Measurements from ENCODE around the gene C1orf174. TPM values are rescaled to one million over a fixed set of nuclear protein-coding genes. Genes with fewer than 3 reads are reported as not detected.
"Not testable (repeated sequence)": the region's sequence is repeated elsewhere in the genome, so short reads cannot be mapped to it uniquely, and the experiment has no call there.

Gene C1orf174
- total RNA-seq, 1 experiment from 2014 or later: 53.9 TPM

GRCh38 chr1:3929126-3929525, 29.1 kb upstream of the C1orf174 start:
- DNase-seq (ENCODE audit: low read depth): no peak
- in situ Hi-C loops (cut with HindIII; ENCODE audit: low pct_unique_long_range_greater_than_20kb, low sequenced_read_pairs): no loop called here

- no peak for DNase-seq (ENCODE audit: low read depth)
- in situ Hi-C loops (cut with HindIII; ENCODE audit: low pct_unique_long_range_greater_than_20kb, low sequenced_read_pairs): no loop called here
Measured at GRCh38 chr1:3928586-3928985, 28.5 kb upstream of the C1orf174 start.

- no peak for DNase-seq (ENCODE audit: low read depth)
- in situ Hi-C loops (cut with HindIII; ENCODE audit: low pct_unique_long_range_greater_than_20kb, low sequenced_read_pairs): no loop called here
Measured at GRCh38 chr1:3926956-3927355, 26.9 kb upstream of the C1orf174 start.

- DNase-seq (ENCODE audit: low read depth): no peak
- in situ Hi-C loops (cut with HindIII; ENCODE audit: low pct_unique_long_range_greater_than_20kb, low sequenced_read_pairs): no loop called here
Measured at GRCh38 chr1:3925762-3926161, 25.7 kb upstream of the C1orf174 start.

GRCh38 chr1:3925256-3925655, 25.2 kb upstream of the C1orf174 start:
- DNase-seq (ENCODE audit: low read depth): no peak
- in situ Hi-C loops (cut with HindIII; ENCODE audit: low pct_unique_long_range_greater_than_20kb, low sequenced_read_pairs): no loop called here

GRCh38 chr1:3924825-3925220, 24.8 kb upstream of the C1orf174 start:
- no peak for DNase-seq (ENCODE audit: low read depth)
- in situ Hi-C loops (cut with HindIII; ENCODE audit: low pct_unique_long_range_greater_than_20kb, low sequenced_read_pairs): no loop called here

GRCh38 chr1:3924186-3924824, 24.2 kb upstream of the C1orf174 start:
- in situ Hi-C loops (cut with HindIII; ENCODE audit: low pct_unique_long_range_greater_than_20kb, low sequenced_read_pairs): no loop called here
- DNase-seq (ENCODE audit: low read depth): no peak

GRCh38 chr1:3923378-3924185, 23.5 kb upstream of the C1orf174 start:
- in situ Hi-C loops (cut with HindIII; ENCODE audit: low pct_unique_long_range_greater_than_20kb, low sequenced_read_pairs): no loop called here
- DNase-seq (ENCODE audit: low read depth): no peak

- DNase-seq (ENCODE audit: low read depth): no peak
- in situ Hi-C loops (cut with HindIII; ENCODE audit: low pct_unique_long_range_greater_than_20kb, low sequenced_read_pairs): no loop called here
Measured at GRCh38 chr1:3922851-3923250, 22.8 kb upstream of the C1orf174 start.

GRCh38 chr1:3922201-3922725, 22.2 kb upstream of the C1orf174 start:
- peak; percentile 63 for DNase-seq (ENCODE audit: low read depth)
- in situ Hi-C loops (cut with HindIII; ENCODE audit: low pct_unique_long_range_greater_than_20kb, low sequenced_read_pairs): no loop called here

GRCh38 chr1:3921765-3922164, 21.7 kb upstream of the C1orf174 start:
- in situ Hi-C loops (cut with HindIII; ENCODE audit: low pct_unique_long_range_greater_than_20kb, low sequenced_read_pairs): no loop called here
- no peak for DNase-seq (ENCODE audit: low read depth)

GRCh38 chr1:3919706-3920105, 19.6 kb upstream of the C1orf174 start:
- in situ Hi-C loops (cut with HindIII; ENCODE audit: low pct_unique_long_range_greater_than_20kb, low sequenced_read_pairs): no loop called here
- no peak for DNase-seq (ENCODE audit: low read depth)

GRCh38 chr1:3918966-3919611, 19.0 kb upstream of the C1orf174 start:
- no peak for DNase-seq (ENCODE audit: low read depth)
- in situ Hi-C loops (cut with HindIII; ENCODE audit: low pct_unique_long_range_greater_than_20kb, low sequenced_read_pairs): no loop called here

GRCh38 chr1:3918359-3918758, 18.3 kb upstream of the C1orf174 start:
- in situ Hi-C loops (cut with HindIII; ENCODE audit: low pct_unique_long_range_greater_than_20kb, low sequenced_read_pairs); DNase-seq (ENCODE audit: low read depth): not testable (repeated sequence)

GRCh38 chr1:3917761-3918160, 17.7 kb upstream of the C1orf174 start:
- no peak for DNase-seq (ENCODE audit: low read depth)
- in situ Hi-C loops (cut with HindIII; ENCODE audit: low pct_unique_long_range_greater_than_20kb, low sequenced_read_pairs): no loop called here

- in situ Hi-C loops (cut with HindIII; ENCODE audit: low pct_unique_long_range_greater_than_20kb, low sequenced_read_pairs): no loop called here
- no peak for DNase-seq (ENCODE audit: low read depth)
Measured at GRCh38 chr1:3915551-3916121, 15.6 kb upstream of the C1orf174 start.

GRCh38 chr1:3914911-3915310, 14.8 kb upstream of the C1orf174 start:
- no peak for DNase-seq (ENCODE audit: low read depth)
- in situ Hi-C loops (cut with HindIII; ENCODE audit: low pct_unique_long_range_greater_than_20kb, low sequenced_read_pairs): no loop called here

- in situ Hi-C loops (cut with HindIII; ENCODE audit: low pct_unique_long_range_greater_than_20kb, low sequenced_read_pairs): no loop called here
- DNase-seq (ENCODE audit: low read depth): no peak
Measured at GRCh38 chr1:3914331-3914851, 14.3 kb upstream of the C1orf174 start.

All from Caki2 (cell line).